SIG-M5 (cell line): Measurements from ENCODE around the gene SKAP1.
"Not testable (repeated sequence)": the region's sequence is repeated elsewhere in the genome, so short reads cannot be mapped to it uniquely, and the experiment has no call there.

Experiments
- DNase-seq: peaks from one replicate; lab custom pipeline; 2025; lab: John Stamatoyannopoulos, UW

The SKAP1 gene

GRCh38 chr17:48429638-48430586 is at the start of gene SKAP1:
TSS of gene SKAP1 (minus strand) at chr17:48430214.
- no peak for DNase-seq

DNA sequence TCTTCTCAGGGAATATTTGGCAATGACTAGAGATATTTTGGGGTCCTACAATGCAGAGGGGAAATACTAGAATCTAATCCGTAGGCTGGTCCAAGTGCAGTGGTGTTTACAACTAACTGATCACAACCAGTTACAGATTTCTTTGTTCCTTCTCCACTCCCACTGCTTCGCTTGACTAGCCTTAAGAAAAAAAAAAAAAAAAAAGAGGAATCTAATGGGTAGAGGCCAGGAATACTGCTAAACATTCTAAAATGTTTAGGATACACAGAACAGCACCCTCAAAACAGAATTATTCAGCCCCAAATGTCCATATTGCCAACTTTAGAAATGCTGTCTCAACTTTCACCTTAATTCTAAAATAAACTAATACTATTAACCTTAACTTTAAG is 49.0 kb upstream of the SKAP1 start:
- no peak for DNase-seq

DNA sequence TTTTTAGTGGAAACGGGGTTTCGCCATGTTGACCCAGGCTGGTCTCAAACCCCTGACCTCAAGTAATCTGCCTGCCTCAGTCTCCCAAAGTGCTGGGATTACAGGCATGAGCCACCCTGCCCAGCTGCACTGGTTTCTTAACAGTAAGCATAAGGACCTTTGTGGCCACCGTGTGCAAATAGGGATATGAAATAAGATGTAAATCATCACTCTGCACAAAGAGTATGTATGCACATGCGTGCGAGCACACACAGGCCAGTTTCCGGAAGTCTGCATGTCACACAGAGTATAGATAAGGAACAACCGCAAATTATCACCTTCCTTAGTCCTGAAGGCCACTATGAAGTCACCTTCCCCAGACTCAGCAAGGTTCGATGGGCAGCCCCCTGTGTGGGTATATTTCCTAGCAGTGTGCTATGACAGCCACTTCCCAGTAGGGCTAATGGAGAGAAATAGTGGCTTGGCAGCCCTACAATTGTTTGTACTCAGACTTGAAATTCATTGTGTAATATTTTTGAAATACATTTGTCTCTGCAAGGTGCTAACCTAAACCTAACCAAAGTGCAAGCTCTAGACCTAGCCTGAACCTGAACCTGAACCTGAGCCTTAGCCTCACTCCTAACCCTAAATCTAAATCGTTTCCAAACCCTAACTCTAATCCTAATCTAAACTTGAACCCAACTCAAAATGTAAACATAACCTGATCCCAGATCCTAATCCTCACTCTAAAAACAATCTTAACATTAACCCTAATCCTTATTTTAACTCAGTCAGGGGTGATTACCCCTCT is 48.4 kb upstream of the SKAP1 start:
- no peak for DNase-seq

DNA sequence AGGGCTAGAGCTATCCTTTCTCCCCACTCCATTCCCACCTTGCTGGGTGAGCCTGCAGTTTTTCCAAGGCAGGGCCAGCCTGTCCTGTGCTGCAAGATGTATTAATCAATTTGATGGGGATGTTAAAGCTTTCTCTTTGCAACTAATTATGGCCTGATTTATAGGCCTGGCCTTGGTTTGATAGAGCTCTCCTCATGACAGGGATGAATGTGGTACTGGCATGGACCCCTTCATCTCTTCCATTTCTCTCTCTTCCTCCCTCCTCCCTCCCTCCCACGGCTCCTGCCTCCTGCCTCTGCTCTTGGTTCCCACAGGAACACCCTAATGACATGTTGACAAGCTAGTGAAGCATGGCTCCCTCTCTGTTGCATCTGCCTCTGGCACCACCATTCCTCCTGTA is 47.2 kb upstream of the SKAP1 start:
- no peak for DNase-seq

DNA sequence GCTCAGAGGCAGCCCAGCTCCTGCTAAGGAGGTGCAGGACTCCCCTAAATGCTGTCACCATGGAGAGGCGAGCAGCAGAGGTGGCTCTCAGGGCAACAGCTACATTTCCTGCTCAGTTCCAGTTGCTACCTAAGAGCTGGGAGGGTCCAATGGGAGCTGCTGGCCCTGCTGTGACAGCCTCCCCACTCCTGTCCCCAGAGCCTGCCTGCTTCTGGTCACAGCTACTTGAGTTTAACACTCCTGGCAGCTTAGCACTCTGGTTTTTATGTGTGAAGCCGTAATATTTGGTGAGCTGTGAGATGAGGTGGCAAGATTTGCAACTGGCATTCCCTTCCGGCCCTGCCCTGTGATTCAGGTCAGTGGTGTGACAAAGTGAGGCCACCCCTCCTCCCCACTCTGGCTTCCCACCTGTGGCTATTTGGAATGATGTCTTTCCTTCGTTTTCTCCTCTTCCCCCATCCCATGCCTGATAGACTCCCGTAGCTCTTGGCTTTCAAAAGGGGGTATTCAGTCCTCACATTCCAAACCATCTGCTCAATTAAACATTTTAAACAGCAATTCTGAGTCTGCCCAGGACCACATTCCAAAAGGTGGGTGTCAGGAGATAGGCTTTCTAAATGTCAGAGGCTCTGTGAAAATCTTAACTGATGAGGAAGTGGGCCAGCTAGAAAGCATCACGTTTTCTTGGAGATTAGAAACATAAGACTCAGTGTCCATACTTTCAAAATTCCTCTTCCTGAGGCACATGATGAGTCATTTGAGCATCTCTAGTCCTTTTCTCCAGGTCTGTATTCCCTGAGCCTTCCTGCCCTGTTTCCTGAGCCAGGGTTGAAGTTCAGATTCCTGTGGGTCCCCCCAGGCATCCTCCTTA is 42.6 kb upstream of the SKAP1 start:
- DNase-seq, result no peak

- no peak for DNase-seq
Measured at GRCh38 chr17:48471817-48472410, 41.9 kb upstream of the SKAP1 start.

DNA sequence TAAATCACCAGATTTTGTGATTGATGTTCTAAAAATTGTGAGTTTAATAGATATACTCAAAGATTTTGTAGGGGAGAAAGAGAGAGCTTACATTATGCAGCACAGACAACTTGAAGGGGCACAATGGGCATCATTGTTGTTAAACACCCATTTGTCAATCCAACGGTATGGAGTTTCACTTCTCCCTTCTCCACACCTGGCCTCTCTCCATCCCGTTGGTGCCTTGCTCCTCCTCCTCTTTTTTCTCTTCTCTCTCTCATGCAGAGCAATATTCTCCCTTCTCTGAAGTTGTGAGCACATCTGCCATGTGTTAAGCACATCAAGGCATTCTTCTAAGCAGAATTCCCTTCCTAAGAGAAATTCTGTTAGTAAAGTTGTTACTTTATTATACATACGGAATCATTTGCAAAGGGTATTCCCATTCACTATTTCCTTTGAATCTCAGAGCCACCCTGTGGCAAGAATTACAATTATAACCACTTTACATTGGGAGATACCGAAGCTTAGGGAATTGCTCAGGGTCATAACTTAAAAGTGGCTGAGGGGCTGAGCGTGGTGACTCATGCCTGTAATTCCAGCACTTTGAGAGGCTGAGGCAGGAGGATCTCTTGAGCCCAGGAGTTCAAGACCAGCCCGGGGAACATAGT is 40.5 kb upstream of the SKAP1 start:
- no peak for DNase-seq

GRCh38 chr17:48469227-48469626 is 39.2 kb upstream of the SKAP1 start:
- DNase-seq, result no peak

GRCh38 chr17:48468299-48468698 is 38.3 kb upstream of the SKAP1 start:
- DNase-seq, result no peak

DNA sequence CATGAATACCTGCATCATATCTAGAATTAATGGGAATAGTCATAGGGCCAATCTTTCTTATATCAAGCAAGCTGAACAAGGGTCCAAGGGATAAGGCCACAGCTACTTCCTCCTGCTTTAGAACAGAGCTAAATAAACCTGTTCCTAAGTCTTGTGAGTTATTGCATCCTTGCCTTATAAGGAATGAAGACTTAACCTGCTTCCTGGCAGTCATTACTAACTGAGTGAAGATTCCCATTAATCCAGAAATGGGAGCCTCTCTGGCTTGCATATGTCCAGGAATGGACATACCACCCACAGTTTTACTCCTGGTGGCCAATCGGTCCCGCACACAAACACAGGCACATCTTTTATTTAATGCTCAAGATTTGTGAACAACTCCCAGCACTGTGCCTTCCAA is 35.9 kb upstream of the SKAP1 start:
- no peak for DNase-seq

- no peak for DNase-seq
Measured at GRCh38 chr17:48463526-48463925, 33.5 kb upstream of the SKAP1 start.

GRCh38 chr17:48462946-48463345 is 32.9 kb upstream of the SKAP1 start:
- DNase-seq, result no peak

GRCh38 chr17:48460052-48460451 is 30.0 kb upstream of the SKAP1 start:
- DNase-seq, result no peak

DNA sequence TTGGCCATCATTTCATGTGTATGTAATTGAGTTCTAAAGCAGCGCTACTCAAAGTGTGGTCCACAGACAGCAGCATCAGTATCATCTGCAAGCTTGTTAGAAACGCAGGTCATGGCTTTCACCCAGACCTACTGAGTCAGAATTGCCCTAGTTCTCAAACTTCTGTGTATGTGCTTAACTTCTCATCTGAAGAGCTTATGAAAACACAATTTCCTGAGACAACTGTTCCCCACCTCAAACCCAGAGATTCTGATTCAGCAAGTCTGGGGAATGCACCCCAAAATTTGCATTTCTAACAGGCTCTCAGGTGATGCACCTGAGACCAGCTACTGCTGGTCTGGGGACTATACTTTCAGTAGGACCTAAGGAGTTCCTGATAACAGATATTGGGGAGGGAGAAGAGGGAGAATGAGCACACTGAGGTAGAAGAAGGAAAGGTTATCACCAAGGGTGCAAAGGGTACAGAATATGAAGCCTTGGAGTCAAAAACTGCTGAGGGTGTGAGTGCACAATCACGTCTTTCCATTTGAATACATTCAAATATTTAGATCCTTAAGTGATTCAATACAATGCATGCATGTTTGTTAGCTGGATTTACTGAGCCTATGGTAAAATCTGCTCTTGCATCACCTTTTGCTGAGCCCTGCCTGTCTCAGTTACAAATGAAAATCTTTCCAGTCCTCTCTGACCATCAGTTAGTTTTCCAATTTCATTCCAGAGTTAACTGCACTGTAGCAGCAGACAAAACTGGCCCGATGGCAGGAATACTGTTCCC is 29.2 kb upstream of the SKAP1 start:
- no peak for DNase-seq

GRCh38 chr17:48457080-48457836 is 27.2 kb upstream of the SKAP1 start:
- no peak for DNase-seq

DNA sequence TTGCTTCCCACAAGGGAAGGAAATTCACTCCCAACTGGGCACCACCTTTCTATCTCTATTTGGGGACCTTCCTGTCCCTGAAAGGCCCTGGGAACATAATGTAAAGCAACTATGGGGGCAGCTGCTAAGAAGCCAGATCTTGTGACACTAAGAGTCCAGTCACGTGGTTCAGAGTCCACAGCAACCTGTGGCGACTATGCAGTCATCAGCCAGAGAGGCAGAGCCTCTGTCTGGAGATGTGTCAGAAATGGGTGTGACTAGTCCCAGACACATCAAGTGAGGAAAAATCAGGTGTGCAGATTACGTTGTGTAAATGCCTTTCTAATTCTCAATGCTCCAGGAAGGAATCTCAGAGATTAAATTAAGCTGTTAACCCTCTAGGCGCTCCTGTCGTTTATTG is 26.6 kb upstream of the SKAP1 start:
- DNase-seq, result no peak

- no peak for DNase-seq
Measured at GRCh38 chr17:48455791-48456190, 25.8 kb upstream of the SKAP1 start.

GRCh38 chr17:48453447-48453846 is 23.4 kb upstream of the SKAP1 start:
- DNase-seq, result no peak

DNA sequence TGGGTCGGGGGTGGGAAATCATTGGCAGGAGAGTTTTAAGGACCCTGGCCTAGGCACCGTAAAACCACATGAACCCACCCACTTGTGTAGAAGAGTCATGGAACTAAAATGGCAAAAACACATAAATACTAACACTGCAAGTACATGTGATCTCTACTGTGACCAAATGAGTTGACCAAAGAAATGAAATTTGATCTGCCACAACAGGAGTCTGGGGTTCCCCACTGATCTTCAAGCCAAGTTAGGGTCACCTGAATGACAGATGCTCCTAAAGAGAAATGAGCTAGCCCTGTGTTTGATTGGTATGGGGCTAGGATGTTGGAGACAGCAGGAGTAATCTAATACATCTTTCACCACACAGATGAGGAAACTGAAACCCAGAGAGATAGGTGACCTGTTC is 21.5 kb upstream of the SKAP1 start:
- DNase-seq, result no peak

DNA sequence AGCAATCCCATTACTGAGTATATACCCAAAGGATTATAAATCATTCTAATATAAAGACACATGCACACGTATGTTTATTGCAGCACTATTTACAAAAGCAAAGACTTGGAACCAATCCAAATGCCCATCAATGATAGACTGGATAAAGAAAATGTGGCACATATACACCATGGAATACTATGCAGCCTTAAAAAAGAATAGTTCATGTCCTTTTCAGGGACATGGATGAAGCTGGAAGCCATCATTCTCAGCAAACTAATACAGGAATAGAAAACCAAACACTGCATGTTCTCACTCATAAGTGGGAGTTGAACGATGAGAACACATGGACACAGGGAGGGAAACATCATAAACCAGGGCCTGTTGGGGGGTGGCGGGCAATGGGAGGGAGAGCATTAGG is 19.3 kb upstream of the SKAP1 start:
- not testable (repeated sequence) for DNase-seq
